Measurements from ENCODE around the gene CFAP69.
"Not testable (repeated sequence)": the region's sequence is repeated elsewhere in the genome, so short reads cannot be mapped to it uniquely, and the experiment has no call there.

- TF ChIP-seq, protein P1, sequence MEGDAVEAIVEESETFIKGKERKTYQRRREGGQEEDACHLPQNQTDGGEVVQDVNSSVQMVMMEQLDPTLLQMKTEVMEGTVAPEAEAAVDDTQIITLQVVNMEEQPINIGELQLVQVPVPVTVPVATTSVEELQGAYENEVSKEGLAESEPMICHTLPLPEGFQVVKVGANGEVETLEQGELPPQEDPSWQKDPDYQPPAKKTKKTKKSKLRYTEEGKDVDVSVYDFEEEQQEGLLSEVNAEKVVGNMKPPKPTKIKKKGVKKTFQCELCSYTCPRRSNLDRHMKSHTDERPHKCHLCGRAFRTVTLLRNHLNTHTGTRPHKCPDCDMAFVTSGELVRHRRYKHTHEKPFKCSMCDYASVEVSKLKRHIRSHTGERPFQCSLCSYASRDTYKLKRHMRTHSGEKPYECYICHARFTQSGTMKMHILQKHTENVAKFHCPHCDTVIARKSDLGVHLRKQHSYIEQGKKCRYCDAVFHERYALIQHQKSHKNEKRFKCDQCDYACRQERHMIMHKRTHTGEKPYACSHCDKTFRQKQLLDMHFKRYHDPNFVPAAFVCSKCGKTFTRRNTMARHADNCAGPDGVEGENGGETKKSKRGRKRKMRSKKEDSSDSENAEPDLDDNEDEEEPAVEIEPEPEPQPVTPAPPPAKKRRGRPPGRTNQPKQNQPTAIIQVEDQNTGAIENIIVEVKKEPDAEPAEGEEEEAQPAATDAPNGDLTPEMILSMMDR (conservative IDR thresholded peaks at IDR 0.05; ENCODE audit: low read depth, low read length), result not testable (repeated sequence)
- TF ChIP-seq EZH2 (IDR thresholded peaks at IDR 0.05; ENCODE audit: borderline replicate concordance, low read depth, low read length, poor library complexity, severe bottlenecking), result not testable (repeated sequence)
Measured at GRCh38 chr7:90350032-90350431, 105.1 kb downstream of the CFAP69 start.
